ENCODE data around the gene RPLP1. TPM values are rescaled to one million over a fixed set of nuclear protein-coding genes. Genes with fewer than 3 reads are reported as not detected.

Gene RPLP1
- total and polyA plus RNA-seq, 2 of the 8 experiments (the other 6 are each of a cell fraction or from before 2014, with no cell fraction given): 2,089 to 4,387 TPM

DNA sequence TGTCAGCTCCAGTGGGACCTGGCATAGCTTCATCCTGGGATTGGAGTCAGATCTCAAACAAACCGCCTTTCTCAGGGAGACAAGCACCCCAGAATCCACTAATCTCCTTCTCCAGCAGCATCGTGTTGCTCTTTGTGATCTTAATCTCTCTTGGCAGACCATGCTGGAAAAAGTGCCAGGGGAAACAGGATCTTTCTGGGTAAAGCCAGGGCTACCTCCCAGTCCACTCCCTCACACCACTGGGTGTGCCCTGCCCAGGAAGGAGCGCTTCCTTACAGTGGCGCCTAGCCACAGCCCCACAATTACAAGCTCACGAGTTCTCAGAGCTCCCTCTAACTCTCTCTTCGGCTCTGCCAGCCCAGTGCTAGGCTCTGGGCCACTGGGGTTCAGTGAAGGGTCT is 32.2 kb downstream of the RPLP1 start (continued):
- TF ChIP-seq, protein P1, sequence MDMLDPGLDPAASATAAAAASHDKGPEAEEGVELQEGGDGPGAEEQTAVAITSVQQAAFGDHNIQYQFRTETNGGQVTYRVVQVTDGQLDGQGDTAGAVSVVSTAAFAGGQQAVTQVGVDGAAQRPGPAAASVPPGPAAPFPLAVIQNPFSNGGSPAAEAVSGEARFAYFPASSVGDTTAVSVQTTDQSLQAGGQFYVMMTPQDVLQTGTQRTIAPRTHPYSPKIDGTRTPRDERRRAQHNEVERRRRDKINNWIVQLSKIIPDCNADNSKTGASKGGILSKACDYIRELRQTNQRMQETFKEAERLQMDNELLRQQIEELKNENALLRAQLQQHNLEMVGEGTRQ (IDR thresholded peaks at IDR 0.05; ENCODE audit: low read length): no peak
- TF ChIP-seq, protein P2, sequence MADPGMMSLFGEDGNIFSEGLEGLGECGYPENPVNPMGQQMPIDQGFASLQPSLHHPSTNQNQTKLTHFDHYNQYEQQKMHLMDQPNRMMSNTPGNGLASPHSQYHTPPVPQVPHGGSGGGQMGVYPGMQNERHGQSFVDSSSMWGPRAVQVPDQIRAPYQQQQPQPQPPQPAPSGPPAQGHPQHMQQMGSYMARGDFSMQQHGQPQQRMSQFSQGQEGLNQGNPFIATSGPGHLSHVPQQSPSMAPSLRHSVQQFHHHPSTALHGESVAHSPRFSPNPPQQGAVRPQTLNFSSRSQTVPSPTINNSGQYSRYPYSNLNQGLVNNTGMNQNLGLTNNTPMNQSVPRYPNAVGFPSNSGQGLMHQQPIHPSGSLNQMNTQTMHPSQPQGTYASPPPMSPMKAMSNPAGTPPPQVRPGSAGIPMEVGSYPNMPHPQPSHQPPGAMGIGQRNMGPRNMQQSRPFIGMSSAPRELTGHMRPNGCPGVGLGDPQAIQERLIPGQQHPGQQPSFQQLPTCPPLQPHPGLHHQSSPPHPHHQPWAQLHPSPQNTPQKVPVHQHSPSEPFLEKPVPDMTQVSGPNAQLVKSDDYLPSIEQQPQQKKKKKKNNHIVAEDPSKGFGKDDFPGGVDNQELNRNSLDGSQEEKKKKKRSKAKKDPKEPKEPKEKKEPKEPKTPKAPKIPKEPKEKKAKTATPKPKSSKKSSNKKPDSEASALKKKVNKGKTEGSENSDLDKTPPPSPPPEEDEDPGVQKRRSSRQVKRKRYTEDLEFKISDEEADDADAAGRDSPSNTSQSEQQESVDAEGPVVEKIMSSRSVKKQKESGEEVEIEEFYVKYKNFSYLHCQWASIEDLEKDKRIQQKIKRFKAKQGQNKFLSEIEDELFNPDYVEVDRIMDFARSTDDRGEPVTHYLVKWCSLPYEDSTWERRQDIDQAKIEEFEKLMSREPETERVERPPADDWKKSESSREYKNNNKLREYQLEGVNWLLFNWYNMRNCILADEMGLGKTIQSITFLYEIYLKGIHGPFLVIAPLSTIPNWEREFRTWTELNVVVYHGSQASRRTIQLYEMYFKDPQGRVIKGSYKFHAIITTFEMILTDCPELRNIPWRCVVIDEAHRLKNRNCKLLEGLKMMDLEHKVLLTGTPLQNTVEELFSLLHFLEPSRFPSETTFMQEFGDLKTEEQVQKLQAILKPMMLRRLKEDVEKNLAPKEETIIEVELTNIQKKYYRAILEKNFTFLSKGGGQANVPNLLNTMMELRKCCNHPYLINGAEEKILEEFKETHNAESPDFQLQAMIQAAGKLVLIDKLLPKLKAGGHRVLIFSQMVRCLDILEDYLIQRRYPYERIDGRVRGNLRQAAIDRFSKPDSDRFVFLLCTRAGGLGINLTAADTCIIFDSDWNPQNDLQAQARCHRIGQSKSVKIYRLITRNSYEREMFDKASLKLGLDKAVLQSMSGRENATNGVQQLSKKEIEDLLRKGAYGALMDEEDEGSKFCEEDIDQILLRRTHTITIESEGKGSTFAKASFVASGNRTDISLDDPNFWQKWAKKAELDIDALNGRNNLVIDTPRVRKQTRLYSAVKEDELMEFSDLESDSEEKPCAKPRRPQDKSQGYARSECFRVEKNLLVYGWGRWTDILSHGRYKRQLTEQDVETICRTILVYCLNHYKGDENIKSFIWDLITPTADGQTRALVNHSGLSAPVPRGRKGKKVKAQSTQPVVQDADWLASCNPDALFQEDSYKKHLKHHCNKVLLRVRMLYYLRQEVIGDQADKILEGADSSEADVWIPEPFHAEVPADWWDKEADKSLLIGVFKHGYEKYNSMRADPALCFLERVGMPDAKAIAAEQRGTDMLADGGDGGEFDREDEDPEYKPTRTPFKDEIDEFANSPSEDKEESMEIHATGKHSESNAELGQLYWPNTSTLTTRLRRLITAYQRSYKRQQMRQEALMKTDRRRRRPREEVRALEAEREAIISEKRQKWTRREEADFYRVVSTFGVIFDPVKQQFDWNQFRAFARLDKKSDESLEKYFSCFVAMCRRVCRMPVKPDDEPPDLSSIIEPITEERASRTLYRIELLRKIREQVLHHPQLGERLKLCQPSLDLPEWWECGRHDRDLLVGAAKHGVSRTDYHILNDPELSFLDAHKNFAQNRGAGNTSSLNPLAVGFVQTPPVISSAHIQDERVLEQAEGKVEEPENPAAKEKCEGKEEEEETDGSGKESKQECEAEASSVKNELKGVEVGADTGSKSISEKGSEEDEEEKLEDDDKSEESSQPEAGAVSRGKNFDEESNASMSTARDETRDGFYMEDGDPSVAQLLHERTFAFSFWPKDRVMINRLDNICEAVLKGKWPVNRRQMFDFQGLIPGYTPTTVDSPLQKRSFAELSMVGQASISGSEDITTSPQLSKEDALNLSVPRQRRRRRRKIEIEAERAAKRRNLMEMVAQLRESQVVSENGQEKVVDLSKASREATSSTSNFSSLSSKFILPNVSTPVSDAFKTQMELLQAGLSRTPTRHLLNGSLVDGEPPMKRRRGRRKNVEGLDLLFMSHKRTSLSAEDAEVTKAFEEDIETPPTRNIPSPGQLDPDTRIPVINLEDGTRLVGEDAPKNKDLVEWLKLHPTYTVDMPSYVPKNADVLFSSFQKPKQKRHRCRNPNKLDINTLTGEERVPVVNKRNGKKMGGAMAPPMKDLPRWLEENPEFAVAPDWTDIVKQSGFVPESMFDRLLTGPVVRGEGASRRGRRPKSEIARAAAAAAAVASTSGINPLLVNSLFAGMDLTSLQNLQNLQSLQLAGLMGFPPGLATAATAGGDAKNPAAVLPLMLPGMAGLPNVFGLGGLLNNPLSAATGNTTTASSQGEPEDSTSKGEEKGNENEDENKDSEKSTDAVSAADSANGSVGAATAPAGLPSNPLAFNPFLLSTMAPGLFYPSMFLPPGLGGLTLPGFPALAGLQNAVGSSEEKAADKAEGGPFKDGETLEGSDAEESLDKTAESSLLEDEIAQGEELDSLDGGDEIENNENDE (IDR thresholded peaks at IDR 0.05; ENCODE audit: insufficient replicate concordance, low read length): no peak

Measured in H1 (cell line).